Caco-2 (cell line): ENCODE data around the gene LDAF1. TPM values are rescaled to one million over a fixed set of nuclear protein-coding genes. Genes with fewer than 3 reads are reported as not detected.
A peak's percentile ranks its signal among the peaks of the same experiment; 100 is the strongest.

Source experiments
- BruUV-seq: library from RNA; stranded (reverse); fragments of 400-500 nt; replicated peaks from 2 replicates; lab custom pipeline; 2021; lab: Mats Ljungman, UMichigan
- CTCF ChIA-PET: fragments of 300-600 bp; sonication (Branson Sonifier 250); formaldehyde crosslinking; loops from one replicate; lab custom pipeline; 2022; ENCODE audit warnings: antibody characterized with exemption; lab: Charles Lee
- POLR2A ChIA-PET: fragments of 300-600 bp; sonication (Branson Sonifier 250); formaldehyde crosslinking; loops from one replicate; lab custom pipeline; 2022; ENCODE audit warnings: antibody characterized with exemption; lab: Charles Lee
- DNase-seq, 2 experiments: peaks; one replicate each; pipeline versions ENCODE4 v3.0.0 to v3.0.0-alpha.2; 2020 to 2022
- H3K27me3 ChIP-seq: replicated peaks from 2 replicates; pipeline ENCODE4 v1.6.0; 2011; ENCODE audit warnings: low read length; ENCODE audit not compliant: control insufficient read depth, insufficient read depth
- H3K36me3 ChIP-seq: 2 replicates; pipeline ENCODE4 v1.5.1; 2011; ENCODE audit warnings: low read length; ENCODE audit not compliant: control insufficient read depth, insufficient read depth
- H3K4me1 ChIP-seq: fragments of 250-450 bp; sonication (Bioruptor Pico); 2 replicates; pipeline ENCODE4 v1.5.1; 2020; ENCODE audit warnings: mild to moderate bottlenecking
- H3K4me3 ChIP-seq: 2 replicates; pipeline ENCODE4 v1.5.1; 2011; ENCODE audit warnings: low read depth, mild to moderate bottlenecking, control low read depth, low read length
- H3K9me3 ChIP-seq: fragments of 250-450 bp; sonication (Bioruptor Pico); 2 replicates; pipeline ENCODE4 v1.5.1; 2020; ENCODE audit warnings: mild to moderate bottlenecking, moderate library complexity
- H3K27ac Mint-ChIP-seq: one replicate; pipeline ENCODE4 v1.8.0; 2022; ENCODE audit warnings: mixed read lengths; ENCODE audit not compliant: unreplicated experiment
- H3K27me3 Mint-ChIP-seq: one replicate; pipeline ENCODE4 v1.8.0; 2022; ENCODE audit warnings: mixed read lengths; ENCODE audit not compliant: insufficient read depth, unreplicated experiment
- H3K36me3 Mint-ChIP-seq: one replicate; pipeline ENCODE4 v1.8.0; 2022; ENCODE audit warnings: mild to moderate bottlenecking, mixed read lengths; ENCODE audit not compliant: insufficient read depth, unreplicated experiment
- H3K4me1 Mint-ChIP-seq: one replicate; pipeline ENCODE4 v1.8.0; 2022; ENCODE audit warnings: low read depth, mixed read lengths; ENCODE audit not compliant: unreplicated experiment
- H3K4me3 Mint-ChIP-seq: one replicate; pipeline ENCODE4 v1.8.0; 2022; ENCODE audit warnings: mild to moderate bottlenecking, moderate library complexity, mixed read lengths; ENCODE audit not compliant: unreplicated experiment
- H3K9me3 Mint-ChIP-seq: one replicate; pipeline ENCODE4 v1.8.0; 2022; ENCODE audit warnings: mixed read lengths; ENCODE audit not compliant: unreplicated experiment
- CTCF ChIP-seq, 2 experiments: fragments of 200-600 bp in 1 of 2; IDR thresholded peaks; 1 replicate in 1 of 2; 2 replicates in 1 of 2; pipeline versions ENCODE4 v1.5.1 to v1.8.0; 2011 to 2022; ENCODE audit warnings: antibody characterized with exemption in 1 of 2, control low read depth in 1 of 2, inconsistent platforms in 1 of 2, low read depth in 1 of 2, low read length in 1 of 2, mild to moderate bottlenecking in 1 of 2, moderate library complexity in 1 of 2; ENCODE audit not compliant: insufficient read depth in 1 of 2, severe bottlenecking in 1 of 2, unreplicated experiment in 1 of 2
- intact Hi-C: fragments of 100-400 bp; cut with micrococcal nuclease; formaldehyde crosslinking; loops from one replicate; pipeline ENCODE4 v1.10.0; 2022; ENCODE audit not compliant: unreplicated experiment
- total RNA-seq: library from RNA; stranded (reverse); gene quantifications from 2 replicates; pipeline ENCODE4 v1.2.3, GENCODE V29; 2022

Gene LDAF1
- total RNA-seq, 1 experiment from 2014 or later = 16.7 TPM

GRCh38 chr16:21222495-21223337 lies 64.2 kb downstream of the LDAF1 start:
- H3K27me3 Mint-ChIP-seq = no peaks in the 10 kb centered on the region
- Histone ChIP-seq H3K9me3 (no peaks in the 10 kb centered on the region), H3K36me3 (no peaks in the 10 kb centered on the region), H3K4me1 (peaks cover 26% of the 10 kb centered on the region), H3K4me3 (no peak overlapping the region), H3K27me3 (no peaks in the 10 kb centered on the region)
- peaks cover 21% of the 10 kb centered on the region for H3K4me1 Mint-ChIP-seq
- no peaks in the 10 kb centered on the region for H3K9me3 Mint-ChIP-seq
- no peaks in the 10 kb centered on the region for H3K36me3 Mint-ChIP-seq
- intact Hi-C loops = no loop called here
- H3K4me3 Mint-ChIP-seq = peak overlapping the region; percentile 43
- H3K27ac Mint-ChIP-seq = peak overlapping the region; percentile 78
- CTCF ChIA-PET = no interaction called here
- POLR2A ChIA-PET = no interaction called here
- BruUV-seq = no TSS peak
- DNase-seq = peak; percentile 69 to 76
- no peak for TF ChIP-seq CTCF (IDR thresholded peaks at IDR 0.05; ENCODE audit: insufficient read depth in 1 of 2, low read depth in 1 of 2, low read length in 1 of 2, severe bottlenecking in 1 of 2, unreplicated experiment in 1 of 2)

- ChIA-PET CTCF (no interaction called here), POLR2A (no interaction called here)
- peak in 1 of 2 experiments; percentile 5 for DNase-seq
- intact Hi-C loops = no loop called here
- Histone ChIP-seq H3K36me3 (no peaks in the 10 kb centered on the region), H3K4me3 (no peak overlapping the region), H3K4me1 (peaks cover 26% of the 10 kb centered on the region), H3K27me3 (no peaks in the 10 kb centered on the region), H3K9me3 (no peaks in the 10 kb centered on the region)
- H3K36me3 Mint-ChIP-seq = no peaks in the 10 kb centered on the region
- H3K9me3 Mint-ChIP-seq = no peaks in the 10 kb centered on the region
- no peak overlapping the region for H3K27ac Mint-ChIP-seq
- TF ChIP-seq CTCF (IDR thresholded peaks at IDR 0.05; ENCODE audit: insufficient read depth in 1 of 2, low read depth in 1 of 2, low read length in 1 of 2, severe bottlenecking in 1 of 2, unreplicated experiment in 1 of 2) = no peak
- no TSS peak for BruUV-seq
- no peak overlapping the region for H3K4me3 Mint-ChIP-seq
- peaks cover 21% of the 10 kb centered on the region for H3K4me1 Mint-ChIP-seq
- no peaks in the 10 kb centered on the region for H3K27me3 Mint-ChIP-seq
Observed at GRCh38 chr16:21223787-21224186, 65.3 kb downstream of the LDAF1 start.

- H3K4me3 ChIP-seq = no peak overlapping the region
- Mint-ChIP-seq H3K4me1 (peaks cover 21% of the 10 kb centered on the region), H3K36me3 (no peaks in the 10 kb centered on the region), H3K27ac (no peak overlapping the region), H3K9me3 (no peaks in the 10 kb centered on the region), H3K27me3 (no peaks in the 10 kb centered on the region), H3K4me3 (no peak overlapping the region)
- H3K27me3 ChIP-seq = no peaks in the 10 kb centered on the region
- peaks cover 26% of the 10 kb centered on the region for H3K4me1 ChIP-seq
- H3K36me3 ChIP-seq = no peaks in the 10 kb centered on the region
- POLR2A ChIA-PET = no interaction called here
- no TSS peak for BruUV-seq
- no peak for DNase-seq
- TF ChIP-seq CTCF (IDR thresholded peaks at IDR 0.05; ENCODE audit: insufficient read depth in 1 of 2, low read depth in 1 of 2, low read length in 1 of 2, severe bottlenecking in 1 of 2, unreplicated experiment in 1 of 2) = no peak
- no peaks in the 10 kb centered on the region for H3K9me3 ChIP-seq
- CTCF ChIA-PET = no interaction called here
- intact Hi-C loops = no loop called here
Observed at GRCh38 chr16:21224800-21225199, 66.3 kb downstream of the LDAF1 start.
